MM.1S (cell line): ENCODE data around the gene UFSP2.

Experiments
- DNase-seq: peaks from one replicate; pipeline ENCODE4 v3.0.0-alpha.2; 2015
- H2AFZ ChIP-seq: fragments of 300-600 bp; sonication (generic); 2 replicates; pipeline ENCODE4 v1.6.0; 2016; ENCODE audit warnings: antibody characterized with exemption, low read length
- H3F3A ChIP-seq: fragments of 300-600 bp; sonication (generic); 2 replicates; pipeline ENCODE4 v1.6.1; 2016; ENCODE audit warnings: mild to moderate bottlenecking, antibody characterized with exemption, low read length, moderate library complexity, mixed read lengths; ENCODE audit not compliant: insufficient read depth
- H3K27ac ChIP-seq: fragments of 300-600 bp; sonication (generic); 2 replicates; pipeline ENCODE4 v1.5.1; 2016; ENCODE audit warnings: mild to moderate bottlenecking, low read length
- H3K27me3 ChIP-seq: fragments of 300-600 bp; sonication (generic); replicated peaks from 2 replicates; pipeline ENCODE4 v1.6.0; 2016; ENCODE audit warnings: low read length; ENCODE audit not compliant: insufficient read depth
- H3K36me3 ChIP-seq: fragments of 300-600 bp; sonication (generic); replicated peaks from 2 replicates; pipeline ENCODE4 v1.6.1; 2016; ENCODE audit warnings: mild to moderate bottlenecking, low read length, mixed read lengths; ENCODE audit not compliant: insufficient read depth
- H3K4me1 ChIP-seq: fragments of 300-600 bp; sonication (generic); 2 replicates; pipeline ENCODE4 v1.6.1; 2016; ENCODE audit warnings: low read length, mixed read lengths
- H3K4me2 ChIP-seq: fragments of 300-600 bp; sonication (generic); 2 replicates; pipeline ENCODE4 v1.6.0; 2016; ENCODE audit warnings: low read depth, low read length
- H3K4me3 ChIP-seq: fragments of 300-600 bp; sonication (generic); 2 replicates; pipeline ENCODE4 v1.5.1; 2016; ENCODE audit warnings: low read length, mixed read lengths
- H3K79me2 ChIP-seq: fragments of 300-600 bp; sonication (generic); 2 replicates; pipeline ENCODE4 v1.6.1; 2016; ENCODE audit warnings: mixed run types, low read length, mixed read lengths
- H3K9ac ChIP-seq: fragments of 300-600 bp; sonication (generic); 2 replicates; pipeline ENCODE4 v1.6.1; 2016; ENCODE audit warnings: low read length, mixed read lengths
- H3K9me2 ChIP-seq: fragments of 300-600 bp; sonication (generic); replicated peaks from 2 replicates; pipeline ENCODE4 v1.6.1; 2016; ENCODE audit warnings: mild to moderate bottlenecking, low read length, mixed read lengths; ENCODE audit not compliant: insufficient read depth
- H3K9me3 ChIP-seq: fragments of 300-600 bp; sonication (generic); replicated peaks from 2 replicates; pipeline ENCODE4 v1.6.1; 2016; ENCODE audit warnings: mild to moderate bottlenecking, low read length, mixed read lengths; ENCODE audit not compliant: insufficient read depth
- H4K20me1 ChIP-seq: fragments of 300-600 bp; sonication (generic); 2 replicates; pipeline ENCODE4 v1.6.1; 2016; ENCODE audit warnings: mild to moderate bottlenecking, low read length, moderate library complexity, mixed read lengths; ENCODE audit not compliant: insufficient read depth
- CTCF ChIP-seq: fragments of 300-600 bp; sonication (generic); IDR thresholded peaks from 2 replicates; pipeline ENCODE4 v1.5.1; 2016; ENCODE audit warnings: antibody characterized with exemption, low read length, mixed read lengths
- EZH2 ChIP-seq: fragments of 300-600 bp; sonication (generic); optimal IDR thresholded peaks from 2 replicates; pipeline ENCODE3; 2017; ENCODE audit warnings: low read depth, mild to moderate bottlenecking, antibody characterized with exemption, low read length, mixed read lengths
- EZH2phosphoT487 ChIP-seq: fragments of 300-600 bp; sonication (generic); IDR thresholded peaks from 2 replicates; pipeline ENCODE4 v1.6.1; 2018; ENCODE audit warnings: antibody characterized with exemption, low read length

Gene UFSP2

GRCh38 chr4:185445209-185445608, 19.4 kb upstream of the UFSP2 start:
- Histone ChIP-seq H3K27me3 (no peaks in the 10 kb centered on the region), H3K79me2 (no peaks in the 10 kb centered on the region), H2AFZ (no peak overlapping the region), H3F3A (no peaks in the 10 kb centered on the region), H3K27ac (no peak overlapping the region), H3K4me2 (no peak overlapping the region), H3K9me3 (no peaks in the 10 kb centered on the region), H4K20me1 (no peaks in the 10 kb centered on the region), H3K9ac (no peak overlapping the region), H3K36me3 (no peaks in the 10 kb centered on the region), H3K9me2 (no peaks in the 10 kb centered on the region), H3K4me1 (no peaks in the 10 kb centered on the region), H3K4me3 (no peak overlapping the region)
- no peak for DNase-seq
- TF ChIP-seq CTCF (no peak), EZH2phosphoT487 (no peak), EZH2 (no peak)

- Histone ChIP-seq H3K27me3 (no peaks in the 10 kb centered on the region), H3K27ac (no peak overlapping the region), H3K9ac (no peak overlapping the region), H3K36me3 (no peaks in the 10 kb centered on the region), H3K79me2 (no peaks in the 10 kb centered on the region), H3K9me2 (no peaks in the 10 kb centered on the region), H4K20me1 (no peaks in the 10 kb centered on the region), H3K4me1 (no peaks in the 10 kb centered on the region), H3F3A (no peaks in the 10 kb centered on the region), H3K4me3 (no peak overlapping the region), H3K4me2 (no peak overlapping the region), H2AFZ (no peak overlapping the region), H3K9me3 (no peaks in the 10 kb centered on the region)
- no peak for TF ChIP-seq CTCF
- no peak for TF ChIP-seq EZH2phosphoT487
- no peak for TF ChIP-seq EZH2
- no peak for DNase-seq
Observed at GRCh38 chr4:185441479-185441878, 15.7 kb upstream of the UFSP2 start.

- Histone ChIP-seq H3K4me1 (no peaks in the 10 kb centered on the region), H3K27ac (no peak overlapping the region), H2AFZ (no peak overlapping the region), H3K36me3 (no peaks in the 10 kb centered on the region), H3K9ac (no peak overlapping the region), H3K27me3 (no peaks in the 10 kb centered on the region), H3K4me2 (no peak overlapping the region), H3K4me3 (no peak overlapping the region), H3K79me2 (no peaks in the 10 kb centered on the region), H4K20me1 (no peaks in the 10 kb centered on the region), H3K9me2 (no peaks in the 10 kb centered on the region), H3F3A (no peaks in the 10 kb centered on the region), H3K9me3 (no peaks in the 10 kb centered on the region)
- DNase-seq, result no peak
- TF ChIP-seq CTCF (no peak), EZH2phosphoT487 (no peak), EZH2 (no peak)
Observed at GRCh38 chr4:185437809-185438208, 12.0 kb upstream of the UFSP2 start.
